Measurements from ENCODE around the gene BCL3.

The BCL3 gene

DNA sequence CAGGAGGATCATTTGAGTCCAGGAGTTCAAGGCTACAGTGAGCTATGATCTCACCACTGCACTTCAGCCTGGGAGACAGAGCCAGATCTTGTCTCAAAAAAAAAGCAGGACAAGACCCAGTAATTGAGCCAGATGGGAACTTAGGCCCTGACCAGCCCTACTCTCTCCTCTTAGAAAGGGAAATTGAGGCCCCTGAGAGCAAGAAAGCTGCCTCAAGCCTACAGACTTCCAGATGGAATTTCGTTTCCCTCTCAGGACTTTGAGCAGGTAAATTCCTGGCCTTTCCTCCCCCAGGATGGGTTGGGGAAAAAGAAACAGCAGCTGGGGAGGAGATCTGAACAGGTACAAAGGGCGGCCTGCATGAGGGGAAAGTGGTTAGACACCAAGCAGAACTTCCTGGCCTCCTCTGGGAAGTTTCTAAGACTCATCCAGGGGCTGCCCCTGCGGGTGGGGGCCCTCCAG, 3.6 kb upstream of the BCL3 start:
- DNase-seq = no peak

DNA sequence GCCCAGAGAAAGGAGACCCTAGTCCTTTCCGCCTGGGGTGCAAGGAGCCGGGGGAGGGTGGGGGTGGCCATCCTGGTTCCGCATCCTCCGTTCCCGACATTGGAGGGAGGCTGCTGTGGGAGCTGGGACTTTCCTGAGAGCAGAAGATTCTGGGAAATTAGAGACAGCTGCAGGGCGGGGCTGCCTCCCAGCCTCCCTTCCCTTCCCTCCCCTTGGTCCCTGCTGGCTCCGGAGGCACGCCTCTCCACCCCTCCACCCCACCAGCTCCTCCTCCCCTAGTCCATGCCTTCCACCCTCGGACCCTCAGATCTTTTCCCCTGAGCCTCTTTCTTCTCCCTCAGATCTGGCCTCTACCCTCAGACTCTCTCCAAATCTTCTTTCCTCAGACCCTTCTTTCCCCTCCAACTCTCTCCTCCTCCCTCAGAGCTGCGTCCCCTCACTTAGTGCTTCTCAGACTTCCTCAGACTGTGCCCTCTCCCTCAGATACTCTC, 3.1 kb upstream of the BCL3 start:
- DNase-seq = no peak

DNA sequence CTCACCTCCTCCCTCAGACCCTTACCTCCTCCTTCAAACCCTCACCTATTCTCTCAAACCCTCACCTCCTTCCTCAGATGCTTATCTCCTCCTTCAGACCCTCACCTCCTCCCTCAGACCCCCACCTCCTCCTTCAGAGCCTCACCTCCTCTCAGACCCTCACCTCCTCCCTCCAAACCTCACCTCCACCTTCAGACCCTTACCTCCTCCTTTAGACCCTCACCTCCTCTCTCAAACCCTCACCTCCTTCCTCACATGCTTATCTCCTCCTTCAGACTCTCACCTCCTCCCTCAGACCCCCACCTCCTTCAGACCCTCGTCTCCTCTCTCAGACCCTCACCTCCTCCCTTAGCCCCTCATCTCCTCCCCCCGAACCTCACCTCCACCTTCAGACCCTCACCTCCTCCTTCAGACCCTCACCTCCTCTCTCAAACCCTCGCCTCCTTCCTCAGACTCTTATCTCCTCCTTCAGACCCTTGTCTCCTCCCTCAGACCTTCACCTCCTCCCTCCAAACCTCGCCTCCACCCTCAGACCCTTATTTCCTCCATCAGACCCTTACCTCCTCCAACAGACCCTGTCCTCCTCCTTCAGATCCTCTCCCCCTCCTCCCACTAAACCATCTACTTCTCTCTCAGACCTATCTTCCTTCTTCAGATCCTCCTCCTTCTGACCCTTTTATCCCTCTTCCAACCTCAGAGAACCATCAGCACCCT, 2.5 kb upstream of the BCL3 start:
- DNase-seq = no peak

DNA sequence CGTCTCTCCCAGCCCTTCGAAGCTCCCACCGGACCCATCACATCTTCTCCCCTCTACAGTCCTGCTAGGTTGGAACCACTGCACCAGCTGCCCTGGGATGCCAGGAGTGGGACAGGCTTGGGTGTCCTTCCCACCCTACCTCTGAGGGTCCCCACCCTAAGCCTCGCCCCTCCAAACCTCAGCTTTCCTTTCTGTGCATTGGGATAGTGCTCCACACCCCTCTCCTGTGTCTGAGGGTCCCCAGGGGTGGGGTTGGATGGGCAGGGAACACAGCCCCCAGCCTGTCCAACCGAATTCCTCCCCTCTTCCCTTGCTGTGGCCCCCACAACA, 1.9 kb upstream of the BCL3 start:
- DNase-seq = no peak

DNA sequence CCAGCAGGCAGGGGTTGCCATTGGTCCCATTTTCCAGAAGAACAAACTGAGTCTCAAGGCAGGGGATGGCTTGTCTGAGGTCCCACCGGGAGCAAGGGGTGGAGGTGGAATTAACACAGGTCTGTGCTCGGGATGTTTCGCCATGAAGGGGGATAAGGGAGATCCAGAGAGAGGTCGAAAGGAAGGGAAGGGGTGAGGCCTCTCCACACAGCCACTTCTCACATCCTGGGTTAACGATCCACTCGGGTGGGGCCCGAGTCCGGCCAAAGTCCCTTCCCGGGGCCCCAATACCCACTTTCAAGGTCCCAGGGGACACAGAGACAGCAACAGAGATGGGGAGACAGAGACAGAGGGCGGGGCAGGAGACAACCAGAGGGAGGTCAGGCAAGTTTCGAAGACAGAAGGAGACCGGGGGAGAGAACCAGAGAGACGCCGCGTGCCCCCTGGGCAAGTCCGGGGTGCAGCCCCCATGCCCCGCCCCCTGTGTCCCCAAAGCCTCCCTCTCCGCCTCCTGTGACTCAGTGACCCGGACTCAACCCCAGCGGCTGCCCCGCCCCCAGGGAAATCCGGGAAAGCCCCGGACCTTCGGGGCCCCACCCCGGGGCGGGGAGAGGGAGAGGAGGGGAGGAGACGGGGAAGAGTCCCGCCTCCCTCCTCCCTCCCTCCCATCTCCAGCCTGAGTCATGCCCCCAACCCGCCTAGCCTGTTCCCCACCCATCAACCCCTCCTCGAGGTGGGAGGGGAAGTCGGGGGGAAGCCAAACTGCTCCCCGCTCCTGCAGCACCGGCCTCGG, 1.4 kb upstream of the BCL3 start:
- DNase-seq = peak; percentile 79

DNA sequence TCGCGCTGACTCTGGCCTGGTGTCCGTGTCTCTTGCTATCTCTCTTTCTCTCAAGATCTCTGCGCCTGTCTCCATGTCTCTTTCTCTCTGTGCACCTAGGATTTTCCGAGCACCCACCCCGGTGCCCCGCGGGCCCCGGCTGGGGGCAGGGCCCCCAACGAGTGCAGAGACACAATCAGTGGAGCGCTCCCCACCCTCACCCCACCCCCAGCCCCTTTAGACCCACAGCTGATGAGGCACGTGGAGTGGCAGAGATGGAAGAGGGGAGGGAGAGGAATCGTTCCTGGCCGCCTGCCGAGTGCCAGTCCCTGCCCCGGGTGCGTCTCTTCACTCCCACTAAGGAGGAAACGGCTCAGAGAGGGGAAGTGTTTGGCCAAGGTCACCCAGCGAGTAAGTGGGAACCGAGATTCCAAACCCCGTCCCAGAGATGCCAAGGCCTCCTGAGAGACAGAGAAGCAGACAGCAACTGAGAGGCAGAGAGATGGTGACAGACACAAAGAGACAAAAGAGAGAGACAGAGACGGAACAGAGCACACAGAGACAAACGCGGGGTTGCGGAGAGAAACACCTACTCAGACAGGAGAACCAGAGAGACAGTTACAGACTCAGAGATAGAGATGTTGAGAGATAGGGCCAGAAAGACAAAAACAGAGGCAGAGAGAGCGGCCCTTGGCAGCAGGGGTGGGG, 626 bp upstream of the BCL3 start:
- DNase-seq = no peak

DNA sequence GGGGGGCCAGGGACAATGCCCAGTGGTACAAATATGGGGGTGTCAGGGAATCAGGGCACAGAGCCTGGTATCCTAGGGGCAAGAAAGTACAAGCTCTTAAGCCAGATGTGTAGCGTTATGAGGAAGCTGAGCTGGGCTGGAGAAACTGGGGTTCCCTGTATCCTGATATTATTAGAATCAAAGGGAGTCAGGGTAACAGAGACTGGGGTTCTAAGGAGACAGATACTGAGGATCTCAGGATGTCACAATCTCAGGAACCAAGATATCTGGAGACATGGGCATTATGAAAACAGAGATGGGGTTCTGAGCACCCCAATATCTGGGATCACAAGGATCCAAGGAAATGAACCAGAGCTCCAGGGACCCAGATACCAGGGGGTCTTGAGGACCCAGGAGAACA, 784 bp downstream of the BCL3 start:
- no peak for DNase-seq

DNA sequence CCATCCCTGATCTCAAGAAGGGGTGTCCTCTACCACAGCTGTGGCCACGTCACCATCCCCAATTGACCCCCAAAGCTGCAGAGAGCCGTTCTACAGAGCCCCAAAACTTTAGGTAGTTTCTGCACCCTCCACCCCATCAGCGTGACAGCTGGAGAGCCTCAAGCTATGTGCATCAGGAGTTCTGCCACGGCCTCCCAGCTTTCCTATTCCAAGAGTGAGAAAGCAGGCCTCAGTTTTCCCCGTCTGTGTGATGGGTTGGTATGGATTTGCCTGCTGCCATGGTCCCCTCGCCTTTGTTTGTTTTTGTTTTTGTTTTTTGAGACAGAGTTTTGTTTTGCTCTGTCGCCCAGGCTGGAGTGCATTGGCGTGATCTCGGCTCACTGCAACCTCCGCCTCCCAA, 1.5 kb downstream of the BCL3 start:
- DNase-seq = no peak

DNA sequence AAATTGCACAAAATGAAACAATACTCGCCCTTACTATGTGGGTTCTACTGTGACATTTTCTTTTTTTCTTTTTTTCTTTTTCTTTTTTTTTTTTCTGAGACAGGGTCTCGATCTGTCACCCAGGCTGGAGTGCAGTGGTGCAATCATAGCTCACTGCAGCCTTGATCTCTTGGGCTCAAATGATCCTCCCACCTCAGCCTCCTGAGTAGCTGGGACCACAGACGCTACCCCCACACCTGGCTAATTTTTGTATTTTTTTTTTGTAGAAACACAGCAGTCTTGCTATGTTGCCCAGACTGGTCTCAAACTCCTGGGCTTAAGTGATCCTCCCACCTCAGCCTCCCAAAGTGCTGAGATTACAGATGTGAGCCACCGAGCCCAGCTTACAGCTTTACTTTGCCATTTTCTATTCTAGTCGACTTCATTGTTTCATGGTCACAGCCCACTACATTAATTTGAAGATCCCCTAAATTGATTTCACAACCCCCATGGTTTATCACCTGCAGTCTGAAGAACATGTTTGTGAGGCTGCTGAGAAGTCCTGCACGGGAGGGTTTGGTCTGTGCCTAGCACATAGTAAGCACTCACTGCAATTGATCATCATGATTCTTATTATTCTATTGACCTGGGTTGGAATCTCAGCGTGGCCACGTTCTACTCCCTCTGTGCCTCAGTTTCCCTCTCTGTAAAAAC, 3.8 kb downstream of the BCL3 start:
- no peak for DNase-seq

DNA sequence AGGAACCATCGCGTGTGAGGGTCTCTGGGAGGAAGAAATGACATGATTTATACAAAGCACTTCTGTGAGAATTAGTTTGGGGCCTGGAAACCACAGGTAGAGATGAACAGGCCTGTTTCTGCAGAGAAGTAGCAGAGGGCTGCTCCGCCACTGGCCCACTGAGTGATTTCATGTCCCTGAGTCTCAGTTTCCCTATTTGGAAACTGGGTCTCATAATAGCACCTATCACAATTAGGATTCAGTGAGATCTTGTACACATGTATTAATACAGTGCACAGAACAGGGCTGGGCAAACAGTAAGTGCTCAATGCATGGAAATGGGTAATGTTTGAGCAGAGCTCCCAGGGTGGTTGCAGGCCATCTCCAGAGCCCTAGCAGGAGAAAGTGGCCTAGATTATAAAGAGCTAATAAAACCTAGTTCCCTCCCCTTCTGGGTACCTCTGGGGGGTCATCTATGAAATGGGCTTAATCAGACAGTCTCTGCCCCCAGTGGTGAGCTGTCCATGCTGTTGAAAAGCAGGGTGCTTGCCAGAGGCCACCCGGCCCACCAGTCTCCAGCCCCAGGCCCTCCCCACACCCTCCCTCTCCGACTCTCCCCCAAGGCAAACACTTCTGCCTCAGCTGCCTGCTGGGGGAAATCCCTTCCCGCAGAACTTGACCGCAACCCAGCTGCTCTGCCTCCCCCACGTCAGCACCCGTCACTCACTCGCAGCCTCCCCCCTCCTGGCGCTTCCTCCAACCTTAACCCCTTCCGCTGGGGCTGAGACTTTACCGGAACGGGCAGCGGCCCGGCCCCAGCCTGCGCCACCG, 4.5 kb downstream of the BCL3 start:
- DNase-seq = no peak

DNA sequence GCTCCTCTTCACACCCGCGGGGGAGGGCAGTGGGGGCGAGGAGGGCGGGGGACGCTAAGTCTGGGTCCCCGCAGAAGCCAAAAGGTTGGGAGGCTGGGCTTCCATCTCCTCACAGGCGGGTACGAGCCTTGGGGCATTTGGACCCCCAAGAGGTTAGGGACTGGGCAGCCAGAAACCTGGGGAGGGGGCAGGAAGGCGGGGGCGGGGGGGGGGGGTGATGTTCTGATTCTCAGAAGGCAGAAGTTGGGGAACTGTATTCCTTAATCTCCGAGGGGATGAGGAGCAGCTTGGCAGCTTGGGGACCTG, 5.1 kb downstream of the BCL3 start:
- DNase-seq = no peak

DNA sequence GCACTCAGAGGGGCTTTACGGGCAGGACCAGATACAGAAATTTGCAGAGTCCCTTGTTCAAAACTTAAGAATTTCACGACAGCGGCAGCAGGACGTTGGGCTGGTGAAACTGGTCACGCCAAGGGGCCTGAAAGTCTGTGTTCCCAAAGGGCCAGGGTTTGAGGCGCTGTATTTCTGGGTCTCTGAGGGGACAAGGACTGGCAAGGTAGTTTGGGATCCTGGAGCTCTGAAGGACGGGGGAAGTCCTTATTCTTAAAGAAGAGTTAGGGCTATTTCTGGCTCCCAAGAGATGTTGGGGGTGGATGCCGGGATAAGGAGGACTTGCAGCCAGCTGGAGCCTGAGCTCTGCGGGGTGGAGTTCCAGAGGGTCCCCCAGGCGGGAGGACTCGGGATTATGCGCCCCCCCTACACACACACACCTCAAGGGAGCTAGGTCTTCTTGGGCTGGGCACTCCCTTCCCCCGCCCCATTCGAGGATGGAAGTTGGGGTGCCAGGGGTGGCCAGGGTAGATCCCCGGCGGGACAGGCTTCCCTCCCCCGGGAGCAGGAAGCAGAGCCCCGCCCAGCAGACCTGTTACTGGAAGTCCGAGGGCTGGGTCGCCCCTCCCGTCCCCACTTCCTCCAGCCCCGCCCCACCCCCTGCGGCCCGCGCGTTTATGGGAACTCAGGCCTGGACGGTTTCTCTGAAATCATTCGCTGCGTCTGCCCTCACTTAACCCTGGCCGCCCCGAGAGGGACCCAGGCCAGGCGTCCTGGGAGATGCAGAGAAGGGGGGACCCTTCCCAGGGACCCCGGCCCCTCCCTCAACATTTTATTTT, 5.6 kb downstream of the BCL3 start:
- DNase-seq = peak; percentile 89

DNA sequence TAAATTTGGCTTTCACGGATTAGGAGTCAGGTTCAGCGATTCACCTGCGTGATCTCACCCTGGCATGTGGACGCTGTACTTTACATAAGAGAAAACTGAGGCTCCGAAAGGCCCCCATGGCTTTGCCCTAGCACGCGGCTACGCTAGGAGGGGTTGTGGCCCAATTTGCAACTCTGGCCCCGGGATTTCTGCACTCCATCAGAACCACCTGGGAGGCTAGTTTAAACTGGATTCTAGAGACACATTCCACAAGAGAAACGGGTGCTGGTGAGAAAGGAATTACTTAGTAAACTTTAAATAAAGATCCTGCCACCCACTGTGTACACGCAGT, 6.2 kb downstream of the BCL3 start:
- DNase-seq = no peak

DNA sequence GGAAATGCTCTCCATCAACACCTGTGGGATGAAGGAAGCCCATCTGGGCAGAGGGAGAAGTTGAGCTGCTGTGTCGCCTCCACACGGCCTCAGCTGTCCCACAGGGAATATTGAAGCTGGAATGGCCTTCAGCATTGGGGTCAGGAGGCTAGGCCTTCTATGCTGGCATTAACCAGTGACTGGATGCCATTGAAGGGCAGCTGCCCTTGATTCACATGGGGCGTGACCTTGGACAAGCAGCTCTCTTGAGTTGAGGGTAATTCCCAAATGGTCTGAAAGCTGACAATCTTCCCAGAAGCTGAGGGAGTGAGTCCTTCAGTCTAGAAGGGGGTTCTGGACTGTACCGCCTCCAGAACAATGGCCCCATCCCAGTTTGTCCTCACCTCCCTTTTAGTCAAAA, 6.7 kb downstream of the BCL3 start:
- DNase-seq = no peak

DNA sequence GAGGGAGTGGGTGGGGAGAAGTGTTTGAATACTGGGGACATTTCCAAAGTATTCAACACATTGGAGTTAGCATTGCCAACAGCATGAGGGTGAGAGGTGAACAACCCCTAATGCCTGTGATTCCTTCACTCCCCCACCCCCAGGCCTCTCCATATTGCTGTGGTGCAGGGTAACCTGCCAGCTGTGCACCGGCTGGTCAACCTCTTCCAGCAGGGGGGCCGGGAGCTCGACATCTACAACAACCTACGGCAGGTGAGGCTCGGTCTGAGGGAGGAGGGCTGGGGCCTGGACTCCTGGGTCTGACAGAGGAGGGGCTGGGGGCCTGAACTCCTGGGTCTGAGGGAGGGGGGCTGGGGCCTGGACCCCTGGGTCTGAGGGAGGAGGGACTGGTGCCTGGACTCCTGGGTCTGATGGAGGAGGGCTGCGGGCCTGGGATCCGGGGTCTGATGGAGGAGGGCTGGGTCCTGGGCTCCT, 7.6 kb downstream of the BCL3 start:
- no peak for DNase-seq

DNA sequence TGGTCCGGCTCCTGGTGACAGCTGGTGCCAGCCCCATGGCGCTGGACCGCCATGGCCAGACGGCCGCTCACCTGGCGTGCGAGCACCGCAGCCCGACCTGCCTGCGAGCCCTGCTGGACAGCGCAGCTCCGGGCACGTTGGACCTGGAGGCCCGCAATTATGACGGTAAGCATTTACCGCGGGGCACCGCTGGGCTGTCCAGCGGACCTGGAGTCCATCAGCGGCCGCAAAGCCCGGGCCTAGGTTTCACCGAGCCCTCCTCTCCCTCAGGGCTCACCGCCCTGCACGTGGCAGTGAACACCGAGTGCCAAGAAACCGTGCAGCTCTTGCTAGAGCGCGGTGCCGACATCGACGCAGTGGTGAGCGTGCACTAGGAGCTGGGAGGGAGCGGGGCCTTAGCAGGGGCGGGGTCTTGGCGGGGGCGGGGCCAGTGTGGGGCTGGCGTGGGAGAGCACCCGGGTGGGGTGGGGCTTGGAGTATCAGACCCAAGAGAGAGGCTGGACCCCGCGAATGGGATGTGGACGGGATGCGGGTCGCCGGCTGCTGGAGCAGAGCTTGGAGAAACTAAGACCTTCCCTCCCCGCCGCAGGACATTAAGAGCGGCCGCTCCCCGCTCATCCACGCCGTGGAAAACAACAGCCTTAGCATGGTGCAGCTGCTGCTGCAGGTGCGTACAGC, 8.7 kb downstream of the BCL3 start:
- DNase-seq = no peak

DNA sequence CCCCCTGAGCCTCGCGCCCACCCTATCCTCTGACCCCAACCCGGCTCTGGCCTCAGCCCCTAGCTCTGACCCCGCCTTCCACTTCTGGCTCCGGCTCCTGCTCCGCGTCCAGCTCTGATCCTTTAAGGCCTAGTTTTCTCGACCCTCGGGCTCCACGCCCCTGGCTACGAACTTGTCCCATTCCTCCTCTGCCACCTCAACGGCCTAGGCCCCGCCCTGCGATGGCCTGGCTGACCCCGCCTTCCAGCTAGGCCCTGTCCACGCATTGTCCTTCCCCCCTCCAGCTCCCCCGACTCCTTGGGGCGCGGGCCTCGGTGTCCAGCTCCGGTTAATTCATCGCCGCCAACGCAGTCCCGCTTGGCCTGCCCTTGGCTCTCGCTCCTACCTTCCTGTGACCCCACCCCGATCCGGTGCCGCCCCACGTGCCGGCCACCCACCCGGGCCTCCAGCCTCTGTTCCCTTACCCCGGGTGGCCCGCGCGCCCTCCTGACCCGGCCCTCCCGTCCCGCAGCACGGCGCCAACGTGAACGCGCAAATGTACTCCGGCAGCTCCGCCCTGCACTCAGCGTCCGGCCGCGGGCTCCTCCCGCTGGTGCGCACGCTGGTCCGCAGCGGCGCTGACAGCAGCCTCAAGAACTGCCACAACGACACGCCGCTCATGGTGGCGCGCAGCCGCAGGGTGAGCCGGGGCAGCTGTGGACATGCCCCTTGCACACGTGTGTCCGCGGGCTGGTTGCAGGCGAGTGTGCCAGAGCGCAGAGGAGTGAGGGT, 9.4 kb downstream of the BCL3 start:
- DNase-seq = no peak

DNA sequence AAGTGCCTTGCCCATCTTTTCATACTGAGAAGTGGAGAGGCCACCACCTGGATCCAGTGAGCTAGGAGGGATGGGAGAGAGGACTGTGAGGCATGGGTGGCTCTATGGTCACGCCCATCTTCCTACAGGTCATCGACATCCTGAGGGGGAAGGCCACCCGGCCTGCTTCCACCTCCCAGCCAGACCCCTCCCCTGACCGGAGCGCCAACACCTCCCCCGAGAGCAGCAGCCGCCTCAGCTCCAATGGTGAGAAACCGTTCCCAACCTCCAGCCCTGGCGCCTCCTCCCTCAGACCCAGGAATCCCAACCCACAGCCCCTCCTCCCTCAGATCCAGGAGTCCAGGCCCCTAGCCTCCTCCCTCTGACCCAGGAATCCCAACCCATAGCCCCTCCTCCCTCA, 10.1 kb downstream of the BCL3 start:
- DNase-seq = no peak

DNA sequence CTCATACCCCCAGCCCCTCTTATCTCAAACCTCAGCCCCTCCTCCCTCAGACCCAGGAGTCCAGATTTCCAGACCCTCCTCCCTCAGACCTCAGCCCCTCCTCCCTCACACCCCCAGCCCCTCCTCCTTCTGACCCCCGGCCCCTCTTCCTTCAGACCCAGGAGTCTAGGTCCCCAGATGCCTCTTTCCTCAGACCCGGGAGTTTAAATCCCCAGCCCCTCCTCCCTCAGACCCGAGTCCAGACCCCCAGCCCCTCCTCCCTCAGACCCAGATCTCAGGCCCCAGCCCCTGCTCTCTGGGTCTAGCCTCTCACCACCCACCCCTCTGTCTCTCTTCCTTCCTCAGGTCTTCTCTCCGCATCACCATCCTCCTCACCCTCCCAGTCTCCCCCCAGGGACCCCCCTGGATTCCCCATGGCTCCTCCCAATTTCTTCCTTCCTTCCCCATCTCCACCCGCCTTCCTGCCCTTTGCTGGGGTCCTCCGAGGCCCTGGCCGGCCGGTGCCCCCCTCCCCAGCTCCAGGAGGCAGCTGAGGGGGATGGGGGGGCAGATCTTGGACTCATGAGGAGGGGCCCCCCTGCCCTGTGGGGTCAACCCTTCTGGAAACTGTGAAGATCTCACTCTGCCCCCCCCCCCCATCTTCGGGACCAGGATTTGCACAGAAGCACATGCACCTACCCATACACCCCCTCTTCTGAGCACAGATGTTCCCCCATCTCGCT, 10.7 kb downstream of the BCL3 start:
- no peak for DNase-seq

DNA sequence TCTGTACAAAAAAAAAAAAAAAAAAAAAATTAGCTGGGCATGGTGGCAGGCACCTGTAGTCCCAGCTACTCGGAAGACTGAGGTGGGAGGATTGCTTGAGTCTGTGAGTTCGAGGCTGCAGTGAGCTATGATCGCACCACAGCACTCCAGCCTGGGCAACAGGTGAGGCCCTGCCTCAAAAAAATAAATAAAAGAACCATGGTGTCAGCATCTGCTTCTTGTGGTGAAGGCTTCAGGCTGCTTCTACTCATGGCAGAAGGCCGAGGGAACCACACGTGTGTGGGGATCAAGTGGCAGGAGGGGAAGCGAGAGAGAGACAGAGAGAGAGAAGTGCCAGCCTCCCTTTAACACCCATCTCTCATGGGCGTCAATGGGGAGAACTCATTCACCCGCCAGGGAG, 13.5 kb downstream of the BCL3 start:
- DNase-seq = no peak

Measured in 8988T (cell line).